ENCODE measurements around the gene TSPY3. TPM values are rescaled to one million over a fixed set of nuclear protein-coding genes. Genes with fewer than 3 reads are reported as not detected.
"Not testable (repeated sequence)": the region's sequence is repeated elsewhere in the genome, so short reads cannot be mapped to it uniquely, and the experiment has no call there.

TSPY3 gene
- not detected for polyA plus RNA-seq (2012; ENCODE audit: insufficient read depth, insufficient read length, low read depth)

GRCh38 chrY:9398121-9398520 is at the start of gene TSPY3:
TSPY3 (plus strand) TSS chrY:9398421; CDS start chrY:9398467, 46 bp downstream.
- DNase-seq; H3K27me3 ChIP-seq; H3K4me1 ChIP-seq; H3K36me3 ChIP-seq; H3K4me3 ChIP-seq (ENCODE audit: low read depth, low read length); H3K9me3 ChIP-seq: not testable (repeated sequence)

GRCh38 chrY:9357497-9357896 is 40.7 kb upstream of the TSPY3 start, which contains the start of gene TSPY8:
TSPY8 (plus strand) TSS chrY:9357797; CDS start chrY:9357843, 46 bp downstream.
- not testable (repeated sequence) for DNase-seq; H3K4me3 ChIP-seq (ENCODE audit: low read depth, low read length); H3K9me3 ChIP-seq; H3K27me3 ChIP-seq; H3K4me1 ChIP-seq; H3K36me3 ChIP-seq

- not testable (repeated sequence) for H3K9me3 ChIP-seq
Measured at GRCh38 chrY:9396527-9396926, 1.7 kb upstream of the TSPY3 start.

More at GRCh38 chrY:9396527-9396926, 1.7 kb upstream of the TSPY3 start:
- H3K27me3 ChIP-seq; DNase-seq; H3K4me3 ChIP-seq (ENCODE audit: low read depth, low read length); H3K36me3 ChIP-seq; H3K4me1 ChIP-seq: not testable (repeated sequence)

Measured in BE2C (cell line).